Measurements from ENCODE around the gene OR6B3.

DNA sequence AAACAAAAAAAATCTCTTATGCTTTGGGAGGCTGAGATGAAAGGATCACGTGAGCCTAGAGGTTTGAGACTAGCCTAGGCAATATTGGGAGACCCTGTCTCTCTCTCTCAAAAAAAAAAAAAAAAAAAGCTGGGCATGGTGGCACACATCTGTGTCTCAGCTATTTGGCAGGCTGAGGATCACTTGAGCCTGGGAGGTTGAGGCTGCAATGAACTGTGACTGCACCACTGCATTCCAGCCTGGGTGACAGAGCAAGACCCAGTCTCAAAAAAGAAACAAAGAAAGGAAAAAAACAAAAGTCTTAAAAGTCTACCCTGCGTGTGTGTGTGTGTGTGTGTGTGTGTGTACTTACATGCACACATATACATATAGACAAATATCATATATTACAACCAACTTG is 25.3 kb upstream of the OR6B3 start:
- TF ChIP-seq, protein P1, sequence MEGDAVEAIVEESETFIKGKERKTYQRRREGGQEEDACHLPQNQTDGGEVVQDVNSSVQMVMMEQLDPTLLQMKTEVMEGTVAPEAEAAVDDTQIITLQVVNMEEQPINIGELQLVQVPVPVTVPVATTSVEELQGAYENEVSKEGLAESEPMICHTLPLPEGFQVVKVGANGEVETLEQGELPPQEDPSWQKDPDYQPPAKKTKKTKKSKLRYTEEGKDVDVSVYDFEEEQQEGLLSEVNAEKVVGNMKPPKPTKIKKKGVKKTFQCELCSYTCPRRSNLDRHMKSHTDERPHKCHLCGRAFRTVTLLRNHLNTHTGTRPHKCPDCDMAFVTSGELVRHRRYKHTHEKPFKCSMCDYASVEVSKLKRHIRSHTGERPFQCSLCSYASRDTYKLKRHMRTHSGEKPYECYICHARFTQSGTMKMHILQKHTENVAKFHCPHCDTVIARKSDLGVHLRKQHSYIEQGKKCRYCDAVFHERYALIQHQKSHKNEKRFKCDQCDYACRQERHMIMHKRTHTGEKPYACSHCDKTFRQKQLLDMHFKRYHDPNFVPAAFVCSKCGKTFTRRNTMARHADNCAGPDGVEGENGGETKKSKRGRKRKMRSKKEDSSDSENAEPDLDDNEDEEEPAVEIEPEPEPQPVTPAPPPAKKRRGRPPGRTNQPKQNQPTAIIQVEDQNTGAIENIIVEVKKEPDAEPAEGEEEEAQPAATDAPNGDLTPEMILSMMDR (IDR thresholded peaks at IDR 0.05; ENCODE audit: low read depth, low read length, missing input control), result no peak
- TF ChIP-seq YY1 (IDR thresholded peaks at IDR 0.05) (no peak), TAF1 (conservative IDR thresholded peaks at IDR 0.05) (no peak), NR2F2 (IDR thresholded peaks at IDR 0.05) (no peak), FOXA1 (IDR thresholded peaks at IDR 0.05) (no peak), RAD21 (IDR thresholded peaks at IDR 0.05) (no peak)
- TF ChIP-seq, protein P2, sequence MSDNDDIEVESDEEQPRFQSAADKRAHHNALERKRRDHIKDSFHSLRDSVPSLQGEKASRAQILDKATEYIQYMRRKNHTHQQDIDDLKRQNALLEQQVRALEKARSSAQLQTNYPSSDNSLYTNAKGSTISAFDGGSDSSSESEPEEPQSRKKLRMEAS (IDR thresholded peaks at IDR 0.05), result no peak
- TF ChIP-seq, protein P3, sequence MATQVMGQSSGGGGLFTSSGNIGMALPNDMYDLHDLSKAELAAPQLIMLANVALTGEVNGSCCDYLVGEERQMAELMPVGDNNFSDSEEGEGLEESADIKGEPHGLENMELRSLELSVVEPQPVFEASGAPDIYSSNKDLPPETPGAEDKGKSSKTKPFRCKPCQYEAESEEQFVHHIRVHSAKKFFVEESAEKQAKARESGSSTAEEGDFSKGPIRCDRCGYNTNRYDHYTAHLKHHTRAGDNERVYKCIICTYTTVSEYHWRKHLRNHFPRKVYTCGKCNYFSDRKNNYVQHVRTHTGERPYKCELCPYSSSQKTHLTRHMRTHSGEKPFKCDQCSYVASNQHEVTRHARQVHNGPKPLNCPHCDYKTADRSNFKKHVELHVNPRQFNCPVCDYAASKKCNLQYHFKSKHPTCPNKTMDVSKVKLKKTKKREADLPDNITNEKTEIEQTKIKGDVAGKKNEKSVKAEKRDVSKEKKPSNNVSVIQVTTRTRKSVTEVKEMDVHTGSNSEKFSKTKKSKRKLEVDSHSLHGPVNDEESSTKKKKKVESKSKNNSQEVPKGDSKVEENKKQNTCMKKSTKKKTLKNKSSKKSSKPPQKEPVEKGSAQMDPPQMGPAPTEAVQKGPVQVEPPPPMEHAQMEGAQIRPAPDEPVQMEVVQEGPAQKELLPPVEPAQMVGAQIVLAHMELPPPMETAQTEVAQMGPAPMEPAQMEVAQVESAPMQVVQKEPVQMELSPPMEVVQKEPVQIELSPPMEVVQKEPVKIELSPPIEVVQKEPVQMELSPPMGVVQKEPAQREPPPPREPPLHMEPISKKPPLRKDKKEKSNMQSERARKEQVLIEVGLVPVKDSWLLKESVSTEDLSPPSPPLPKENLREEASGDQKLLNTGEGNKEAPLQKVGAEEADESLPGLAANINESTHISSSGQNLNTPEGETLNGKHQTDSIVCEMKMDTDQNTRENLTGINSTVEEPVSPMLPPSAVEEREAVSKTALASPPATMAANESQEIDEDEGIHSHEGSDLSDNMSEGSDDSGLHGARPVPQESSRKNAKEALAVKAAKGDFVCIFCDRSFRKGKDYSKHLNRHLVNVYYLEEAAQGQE (IDR thresholded peaks at IDR 0.05), result no peak
